Mesothelial cell of epicardium (in vitro differentiated cells): ENCODE data around the gene EIF5B. TPM values are rescaled to one million over a fixed set of nuclear protein-coding genes. Genes with fewer than 3 reads are reported as not detected.

Experiments
- DNase-seq, 2 experiments: peaks; one replicate each; pipeline ENCODE4 v3.0.0; 2021; ENCODE audit warnings: low spot score in 2 of 2; ENCODE audit not compliant: unreplicated experiment in 2 of 2
- H3K27ac Mint-ChIP-seq: 2 replicates; pipeline ENCODE4 v1.8.0; 2021; ENCODE audit warnings: mixed read lengths
- H3K27me3 Mint-ChIP-seq: 2 replicates; pipeline ENCODE4 v1.8.0; 2021; ENCODE audit warnings: low read depth, mixed read lengths
- H3K36me3 Mint-ChIP-seq: 2 replicates; pipeline ENCODE4 v1.8.0; 2021; ENCODE audit warnings: mixed read lengths
- H3K4me1 Mint-ChIP-seq: 2 replicates; pipeline ENCODE4 v1.8.0; 2021; ENCODE audit warnings: mixed read lengths
- H3K4me3 Mint-ChIP-seq: 2 replicates; pipeline ENCODE4 v1.8.0; 2021; ENCODE audit warnings: mild to moderate bottlenecking, moderate library complexity, mixed read lengths
- H3K9me3 Mint-ChIP-seq: 2 replicates; pipeline ENCODE4 v1.8.0; 2021; ENCODE audit warnings: mixed read lengths
- total RNA-seq: library from RNA; stranded (reverse); gene quantifications from 3 replicates; pipeline ENCODE4 v1.2.1, GENCODE V29; 2021
- TF ChIP-seq, protein P1 (sequence below): fragments of 200-600 bp; sonication (generic); IDR thresholded peaks from one replicate; pipeline ENCODE4 v1.5.0; 2021; ENCODE audit warnings: antibody characterized with exemption; ENCODE audit not compliant: unreplicated experiment

Gene EIF5B
- total RNA-seq, 1 donor from 2014 or later: 45.3 TPM

DNA sequence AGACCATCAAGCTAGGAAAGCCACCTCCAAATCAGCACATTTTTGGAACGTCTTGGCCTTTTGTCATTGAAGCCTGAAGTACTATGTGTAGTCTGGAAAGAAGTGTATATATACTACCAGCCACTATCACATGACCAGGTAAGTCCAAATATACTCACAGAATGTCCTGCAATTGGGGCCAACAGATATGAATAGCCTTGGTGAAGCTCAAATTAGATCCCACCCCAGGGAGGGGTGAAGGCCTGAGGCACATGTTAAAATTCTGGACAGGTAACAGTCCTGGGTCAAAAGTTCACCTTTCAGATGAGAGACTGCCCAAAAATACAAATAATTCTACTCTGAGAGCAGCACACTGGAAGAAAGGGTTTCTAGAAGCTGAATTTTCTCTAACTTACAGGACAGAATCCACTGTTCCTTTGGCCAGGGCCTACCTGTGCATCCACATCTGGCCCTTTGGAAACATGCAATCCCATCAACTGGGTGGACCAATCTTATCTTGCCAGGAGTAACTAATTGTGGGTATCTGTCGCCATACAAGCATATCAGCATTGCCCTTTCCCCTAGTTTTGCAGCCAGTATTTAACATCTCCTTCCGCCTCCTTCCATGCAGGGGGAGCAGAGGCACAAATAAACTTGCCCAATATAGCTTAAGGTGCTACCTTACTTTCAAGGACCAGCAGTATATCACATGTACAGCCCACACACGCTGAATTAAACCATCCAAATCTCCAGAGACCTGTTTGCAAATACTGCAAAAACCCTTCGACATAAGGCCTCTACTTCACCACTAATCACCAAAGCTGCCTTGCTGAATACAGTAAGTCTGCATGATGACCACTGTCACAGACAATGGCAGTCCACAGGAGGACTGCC, 67.8 kb downstream of the EIF5B start:
- Mint-ChIP-seq H3K9me3 (no peaks in the 10 kb centered on the region), H3K27ac (peak overlapping the region; percentile 43), H3K4me3 (no peak overlapping the region), H3K27me3 (no peaks in the 10 kb centered on the region), H3K4me1 (peaks cover 16% of the 10 kb centered on the region), H3K36me3 (peaks cover 20% of the 10 kb centered on the region)
- TF ChIP-seq, protein P1, sequence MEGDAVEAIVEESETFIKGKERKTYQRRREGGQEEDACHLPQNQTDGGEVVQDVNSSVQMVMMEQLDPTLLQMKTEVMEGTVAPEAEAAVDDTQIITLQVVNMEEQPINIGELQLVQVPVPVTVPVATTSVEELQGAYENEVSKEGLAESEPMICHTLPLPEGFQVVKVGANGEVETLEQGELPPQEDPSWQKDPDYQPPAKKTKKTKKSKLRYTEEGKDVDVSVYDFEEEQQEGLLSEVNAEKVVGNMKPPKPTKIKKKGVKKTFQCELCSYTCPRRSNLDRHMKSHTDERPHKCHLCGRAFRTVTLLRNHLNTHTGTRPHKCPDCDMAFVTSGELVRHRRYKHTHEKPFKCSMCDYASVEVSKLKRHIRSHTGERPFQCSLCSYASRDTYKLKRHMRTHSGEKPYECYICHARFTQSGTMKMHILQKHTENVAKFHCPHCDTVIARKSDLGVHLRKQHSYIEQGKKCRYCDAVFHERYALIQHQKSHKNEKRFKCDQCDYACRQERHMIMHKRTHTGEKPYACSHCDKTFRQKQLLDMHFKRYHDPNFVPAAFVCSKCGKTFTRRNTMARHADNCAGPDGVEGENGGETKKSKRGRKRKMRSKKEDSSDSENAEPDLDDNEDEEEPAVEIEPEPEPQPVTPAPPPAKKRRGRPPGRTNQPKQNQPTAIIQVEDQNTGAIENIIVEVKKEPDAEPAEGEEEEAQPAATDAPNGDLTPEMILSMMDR: no peak
- DNase-seq: no peak

DNA sequence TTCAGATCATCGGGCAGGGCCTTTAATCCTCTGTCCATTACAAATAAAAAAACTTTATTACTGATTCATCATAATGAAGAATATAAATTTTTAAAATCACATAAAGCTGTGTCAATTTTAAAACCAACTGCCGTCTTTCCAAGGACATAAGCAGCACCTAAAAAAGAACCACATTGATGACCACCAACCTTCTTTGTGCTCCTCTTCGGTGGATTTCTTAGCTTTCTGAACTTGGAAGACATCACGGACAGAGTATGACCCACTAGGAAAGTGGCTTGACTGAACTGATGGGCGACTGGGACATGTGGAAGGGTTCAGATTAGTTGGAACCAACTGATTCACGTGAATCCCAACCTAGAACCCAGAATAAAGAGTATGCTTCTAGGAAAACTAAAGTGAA, 68.9 kb downstream of the EIF5B start:
- Mint-ChIP-seq H3K36me3 (peaks cover 21% of the 10 kb centered on the region), H3K9me3 (no peaks in the 10 kb centered on the region), H3K4me3 (no peak overlapping the region), H3K27ac (no peak overlapping the region), H3K27me3 (no peaks in the 10 kb centered on the region), H3K4me1 (peaks cover 16% of the 10 kb centered on the region)
- DNase-seq: no peak
- TF ChIP-seq, protein P1: no peak

DNA sequence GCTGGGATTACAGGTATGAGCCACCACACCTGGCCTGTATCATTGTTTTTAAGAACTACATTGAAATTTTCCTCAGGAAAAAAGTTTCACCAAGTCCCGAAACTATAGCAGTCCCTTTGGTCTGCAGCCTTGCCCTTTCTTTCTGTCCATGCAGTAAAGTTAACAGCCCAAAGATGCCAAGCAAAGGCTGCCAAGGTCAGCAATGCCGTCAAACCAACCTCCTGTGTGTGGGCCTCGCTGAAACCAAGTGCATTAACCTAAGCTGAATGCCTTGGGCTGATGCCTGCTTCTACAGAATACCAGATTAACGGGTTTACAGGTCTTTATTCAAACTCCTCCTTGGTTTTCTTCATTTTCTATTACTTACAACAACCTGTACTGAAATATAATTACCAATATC, 73.1 kb downstream of the EIF5B start:
- peaks cover under 1% of the 10 kb centered on the region for H3K4me1 Mint-ChIP-seq
- TF ChIP-seq, protein P1: no peak
- no peaks in the 10 kb centered on the region for H3K27me3 Mint-ChIP-seq
- H3K4me3 Mint-ChIP-seq: no peak overlapping the region
- peaks cover 36% of the 10 kb centered on the region for H3K36me3 Mint-ChIP-seq
- no peaks in the 10 kb centered on the region for H3K9me3 Mint-ChIP-seq
- no peak overlapping the region for H3K27ac Mint-ChIP-seq
- no peak for DNase-seq

DNA sequence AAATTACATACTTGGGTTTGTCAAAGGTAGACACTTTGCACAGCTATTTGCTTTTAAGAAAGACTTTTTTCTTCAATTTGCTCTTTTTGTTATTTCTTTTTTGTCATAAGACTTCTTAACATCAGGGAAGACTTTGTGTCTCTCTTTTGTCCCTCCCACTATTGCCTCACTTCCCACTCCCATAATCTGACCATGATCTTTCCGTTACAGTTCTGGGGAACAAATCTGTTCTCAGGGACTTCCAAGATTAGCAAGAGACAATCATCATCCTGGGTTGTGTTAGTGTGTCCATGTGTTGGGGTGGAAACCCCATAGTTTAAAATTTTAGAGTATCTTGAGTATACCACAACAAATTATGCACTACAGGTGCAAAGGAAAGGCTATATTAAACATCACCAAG, 77.4 kb downstream of the EIF5B start:
- peaks cover 56% of the 10 kb centered on the region for H3K36me3 Mint-ChIP-seq

DNA sequence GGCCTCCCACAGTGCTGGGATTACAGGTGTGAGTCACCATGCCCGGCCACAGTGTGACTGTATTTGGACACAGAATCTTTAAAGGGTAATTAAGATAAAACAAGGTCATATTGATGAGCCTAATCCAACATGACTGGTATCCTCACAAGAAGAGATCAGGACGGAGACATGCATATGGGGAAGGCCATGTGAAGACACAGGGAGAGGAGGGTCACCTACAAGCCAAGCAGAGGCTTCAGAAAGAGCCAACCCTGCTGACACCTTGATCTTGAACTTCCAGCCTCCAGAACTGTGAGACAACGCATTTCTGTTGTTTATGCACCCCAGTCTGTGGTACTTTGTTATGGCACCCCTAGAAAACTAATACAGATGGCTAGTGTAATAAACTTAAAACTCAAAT, 80.2 kb downstream of the EIF5B start:
- H3K4me1 Mint-ChIP-seq: peaks cover 6% of the 10 kb centered on the region
- TF ChIP-seq, protein P1: no peak
- H3K36me3 Mint-ChIP-seq: peaks cover 51% of the 10 kb centered on the region
- H3K4me3 Mint-ChIP-seq: no peak overlapping the region
- no peak for DNase-seq
- no peak overlapping the region for H3K27ac Mint-ChIP-seq
- H3K9me3 Mint-ChIP-seq: no peaks in the 10 kb centered on the region
- no peaks in the 10 kb centered on the region for H3K27me3 Mint-ChIP-seq

More for the DNA sequence above, 77.4 kb downstream of the EIF5B start:
- TF ChIP-seq, protein P1: no peak
- no peak for DNase-seq
- Mint-ChIP-seq H3K27ac (no peak overlapping the region), H3K4me3 (no peak overlapping the region), H3K27me3 (no peaks in the 10 kb centered on the region), H3K9me3 (no peaks in the 10 kb centered on the region), H3K4me1 (no peaks in the 10 kb centered on the region)
